Large intestine (tissue), 12 donors: ENCODE results near the gene MAP3K8. TPM values are rescaled to one million over a fixed set of nuclear protein-coding genes. Genes with fewer than 3 reads are reported as not detected.

ENCODE experiments used
- DNase-seq, 2 donors: peaks; one replicate each; pipeline versions ENCODE4 v3.0.0 to v3.0.0-alpha.2; 2013
- H3K27ac ChIP-seq: one replicate; pipeline ENCODE4 v1.5.1; 2013; ENCODE audit warnings: low read length
- H3K27me3 ChIP-seq: 2 replicates; pipeline ENCODE4 v1.6.1; 2013; ENCODE audit warnings: low read length; ENCODE audit not compliant: control insufficient read depth, insufficient read depth
- H3K36me3 ChIP-seq: 2 replicates; pipeline ENCODE4 v1.6.1; 2013; ENCODE audit warnings: low read length; ENCODE audit not compliant: control insufficient read depth, insufficient read depth
- H3K4me1 ChIP-seq: one replicate; pipeline ENCODE4 v1.6.1; 2013; ENCODE audit warnings: low read length; ENCODE audit not compliant: control insufficient read depth, insufficient read depth
- H3K4me3 ChIP-seq: one replicate; pipeline ENCODE4 v1.5.1; 2013; ENCODE audit warnings: low read length
- H3K9me3 ChIP-seq: one replicate; pipeline ENCODE4 v1.6.1; 2013; ENCODE audit warnings: mild to moderate bottlenecking, low read depth, low read length, moderate library complexity; ENCODE audit not compliant: control insufficient read depth
- WGBS: methylation state at CpG from one replicate; pipeline ENCODE4 v1.1.5; 2013; ENCODE audit warnings: low lambda C conversion rate; ENCODE audit not compliant: insufficient coverage; 5-methylcytosine and 5-hydroxymethylcytosine counted together
- long read RNA-seq, 11 donors: transcript quantifications; one replicate each; lab custom pipeline, GENCODE V29; 2026
- polyA plus RNA-seq: library from polyadenylated mRNA; unstranded; fragments of 120-200 nt; gene quantifications from one replicate; pipeline ENCODE4 v1.2.1, GENCODE V29; 2013

Gene MAP3K8
- polyA plus RNA-seq = 17.2 TPM
- long read RNA-seq, donor 1 = 0 reads
- long read RNA-seq, donor 2, partial matches to known transcripts = 0 of 1 reads
- long read RNA-seq, donor 2, other reads (novel, unspliced or antisense) = 0 of 1 reads
- long read RNA-seq, donor 3 = 0 reads
- long read RNA-seq, donor 4, partial matches to known transcripts = 0 of 1 reads
- long read RNA-seq, donor 4, other reads (novel, unspliced or antisense) = 0 of 1 reads
- long read RNA-seq, donor 5, partial matches to known transcripts = 0 of 2 reads
- long read RNA-seq, donor 5, other reads (novel, unspliced or antisense) = 0 of 2 reads
- long read RNA-seq, donor 6 = 0 reads
- long read RNA-seq, donor 7, partial matches to known transcripts = 0 of 1 reads
- long read RNA-seq, donor 7, other reads (novel, unspliced or antisense) = 0 of 1 reads
- long read RNA-seq, donor 8 = 0 reads
- long read RNA-seq, donor 9 = 0 reads
- long read RNA-seq, donor 10, partial matches to known transcripts = 0 of 3 reads
- long read RNA-seq, donor 10, other reads (novel, unspliced or antisense) = 0 of 3 reads
- long read RNA-seq, donor 11, partial matches to known transcripts = 0 of 1 reads
- long read RNA-seq, donor 11, other reads (novel, unspliced or antisense) = 0 of 1 reads

GRCh38 chr10:30433730-30434272 is at the start of gene MAP3K8:
Gene MAP3K8 (plus strand): TSS chr10:30434184. CDS start chr10:30438939, 4,755 bp downstream.
- Histone ChIP-seq H3K4me1 (peaks cover 29% of the 10 kb centered on the region), H3K9me3 (no peaks in the 10 kb centered on the region), H3K27ac (peak within 1 kb of the TSS; percentile 97), H3K27me3 (no peaks in the 10 kb centered on the region), H3K36me3 (peaks cover 7% of the 10 kb centered on the region), H3K4me3 (peak within 1 kb of the TSS; percentile 74)
- WGBS = no CpG with 5 or more reads among the region's 56 CpGs
- DNase-seq = peak; percentile 83 to 94

- Histone ChIP-seq H3K27me3 (no peaks in the 10 kb centered on the region), H3K4me1 (no peaks in the 10 kb centered on the region), H3K27ac (no peak overlapping the region), H3K4me3 (no peak overlapping the region), H3K9me3 (no peaks in the 10 kb centered on the region), H3K36me3 (no peaks in the 10 kb centered on the region)
- DNase-seq = peak; percentile 16 to 18
- WGBS = no CpG with 5 or more reads among the region's 10 CpGs
Observed at GRCh38 chr10:30384701-30385201, 49.2 kb upstream of the MAP3K8 start.

- no CpG with 5 or more reads among the region's 13 CpGs for WGBS
- DNase-seq = no peak
- Histone ChIP-seq H3K36me3 (no peaks in the 10 kb centered on the region), H3K9me3 (no peaks in the 10 kb centered on the region), H3K4me3 (no peak overlapping the region), H3K27me3 (no peaks in the 10 kb centered on the region), H3K27ac (no peak overlapping the region), H3K4me1 (no peaks in the 10 kb centered on the region)
Observed at GRCh38 chr10:30386801-30387588, 47.0 kb upstream of the MAP3K8 start.

- peaks cover 2% of the 10 kb centered on the region for H3K4me1 ChIP-seq
- no peak overlapping the region for H3K4me3 ChIP-seq
- WGBS = no CpG with 5 or more reads among the region's 3 CpGs
- H3K27ac ChIP-seq = no peak overlapping the region
- H3K27me3 ChIP-seq = no peaks in the 10 kb centered on the region
- H3K36me3 ChIP-seq = no peaks in the 10 kb centered on the region
- no peak for DNase-seq
- no peaks in the 10 kb centered on the region for H3K9me3 ChIP-seq
Observed at GRCh38 chr10:30387646-30388243, 46.2 kb upstream of the MAP3K8 start.

- 83% methylated on average over 1 of the region's 1 CpG for WGBS
- Histone ChIP-seq H3K36me3 (no peaks in the 10 kb centered on the region), H3K4me3 (no peak overlapping the region), H3K4me1 (peaks cover 3% of the 10 kb centered on the region), H3K9me3 (no peaks in the 10 kb centered on the region), H3K27me3 (no peaks in the 10 kb centered on the region), H3K27ac (no peak overlapping the region)
- DNase-seq = no peak
Observed at GRCh38 chr10:30389543-30389942, 44.4 kb upstream of the MAP3K8 start.

GRCh38 chr10:30390207-30390606 is 43.8 kb upstream of the MAP3K8 start:
- Histone ChIP-seq H3K36me3 (no peaks in the 10 kb centered on the region), H3K9me3 (no peaks in the 10 kb centered on the region), H3K27ac (no peak overlapping the region), H3K27me3 (no peaks in the 10 kb centered on the region), H3K4me1 (peaks cover 3% of the 10 kb centered on the region), H3K4me3 (no peak overlapping the region)
- 40% methylated on average over 1 of the region's 3 CpGs for WGBS
- no peak for DNase-seq

GRCh38 chr10:30391266-30391665 is 42.7 kb upstream of the MAP3K8 start:
- Histone ChIP-seq H3K4me1 (peaks cover 3% of the 10 kb centered on the region), H3K27me3 (no peaks in the 10 kb centered on the region), H3K4me3 (no peak overlapping the region), H3K36me3 (no peaks in the 10 kb centered on the region), H3K27ac (no peak overlapping the region), H3K9me3 (no peaks in the 10 kb centered on the region)
- WGBS = no CpG with 5 or more reads among the region's 7 CpGs
- no peak for DNase-seq

- Histone ChIP-seq H3K4me3 (no peak overlapping the region), H3K36me3 (no peaks in the 10 kb centered on the region), H3K27me3 (no peaks in the 10 kb centered on the region), H3K27ac (no peak overlapping the region), H3K9me3 (no peaks in the 10 kb centered on the region), H3K4me1 (peaks cover 3% of the 10 kb centered on the region)
- WGBS = 50% methylated on average over 3 of the region's 17 CpGs
- peak; percentile 49 to 54 for DNase-seq
Observed at GRCh38 chr10:30392564-30392990, 41.4 kb upstream of the MAP3K8 start.

GRCh38 chr10:30396293-30396692 is 37.7 kb upstream of the MAP3K8 start:
- DNase-seq = no peak
- no peaks in the 10 kb centered on the region for H3K27me3 ChIP-seq
- no peaks in the 10 kb centered on the region for H3K9me3 ChIP-seq
- H3K4me3 ChIP-seq = no peak overlapping the region
- no peak overlapping the region for H3K27ac ChIP-seq
- WGBS = 80% methylated on average over 1 of the region's 3 CpGs
- no peaks in the 10 kb centered on the region for H3K36me3 ChIP-seq
- peaks cover 3% of the 10 kb centered on the region for H3K4me1 ChIP-seq
